Measurements from ENCODE around the gene HLA-E. TPM values are rescaled to one million over a fixed set of nuclear protein-coding genes. Genes with fewer than 3 reads are reported as not detected.

Gene HLA-E
- total and polyA plus RNA-seq, 2 experiments from 2014 or later, result 15.6 to 36.0 TPM

- TF ChIP-seq ZNF462 (CRISPR knock-in tag; IDR thresholded peaks at IDR 0.05), result no peak
- TF ChIP-seq ZNF331 (CRISPR knock-in tag; IDR thresholded peaks at IDR 0.05; ENCODE audit: low read depth), result no peak
- no peak for TF ChIP-seq ETS1 (IDR thresholded peaks at IDR 0.05)
- TF ChIP-seq STAT1 (IDR thresholded peaks at IDR 0.05; ENCODE audit: unreplicated experiment), result no peak
- TF ChIP-seq POLR2AphosphoS5 (IDR thresholded peaks at IDR 0.05; ENCODE audit: low read depth), result no peak
These were observed 40.7 kb downstream of the HLA-E start (continued) for GRCh38 chr6:30530014-30530413.

GRCh38 chr6:30533460-30534294 lies 44.4 kb downstream of the HLA-E start:
- H3K4me1 ChIP-seq (ENCODE audit: insufficient read depth), result no peaks in the 10 kb centered on the region
- ATAC-seq (no peak), DNase-seq (ENCODE audit: low spot score) (no peak)
- H3K36me3 ChIP-seq (ENCODE audit: insufficient read depth), result no peaks in the 10 kb centered on the region
- no peaks in the 10 kb centered on the region for H3K9me2 ChIP-seq (ENCODE audit: insufficient read depth)
- no peaks in the 10 kb centered on the region for H3K27me3 ChIP-seq (ENCODE audit: insufficient read depth)
- no peaks in the 10 kb centered on the region for H3K36me3 Mint-ChIP-seq (ENCODE audit: low read depth)
- H3K27me3 Mint-ChIP-seq (ENCODE audit: insufficient read depth, low read depth, poor library complexity), result peaks cover 4% of the 10 kb centered on the region
- H3K4me1 Mint-ChIP-seq, result no peaks in the 10 kb centered on the region
- no peak overlapping the region for H3K4me2 ChIP-seq
- no peak for TF ChIP-seq ETS1 (IDR thresholded peaks at IDR 0.05)
- TF ChIP-seq REST (IDR thresholded peaks at IDR 0.05; ENCODE audit: unreplicated experiment), result no peak
- H3K9me3 Mint-ChIP-seq, result no peaks in the 10 kb centered on the region
- no peak overlapping the region for H3K4me3 ChIP-seq
- no peak overlapping the region for H3K4me3 Mint-ChIP-seq
- H3K27ac ChIP-seq (ENCODE audit: low read depth), result no peak overlapping the region
- no peak overlapping the region for H2AFZ ChIP-seq
- H3K27ac Mint-ChIP-seq, result no peak overlapping the region
- H3F3A ChIP-seq (replicated peaks; ENCODE audit: low read depth), result no peaks in the 10 kb centered on the region
- H4K20me1 ChIP-seq (replicated peaks; ENCODE audit: insufficient read depth), result no peaks in the 10 kb centered on the region
- no peaks in the 10 kb centered on the region for H3K79me2 ChIP-seq (replicated peaks; ENCODE audit: insufficient read depth)
